ENCODE results near the gene BOK. TPM values are rescaled to one million over a fixed set of nuclear protein-coding genes. Genes with fewer than 3 reads are reported as not detected.

Gene BOK
- total RNA-seq, 1 experiment from 2014 or later, result 30.2 TPM

DNA sequence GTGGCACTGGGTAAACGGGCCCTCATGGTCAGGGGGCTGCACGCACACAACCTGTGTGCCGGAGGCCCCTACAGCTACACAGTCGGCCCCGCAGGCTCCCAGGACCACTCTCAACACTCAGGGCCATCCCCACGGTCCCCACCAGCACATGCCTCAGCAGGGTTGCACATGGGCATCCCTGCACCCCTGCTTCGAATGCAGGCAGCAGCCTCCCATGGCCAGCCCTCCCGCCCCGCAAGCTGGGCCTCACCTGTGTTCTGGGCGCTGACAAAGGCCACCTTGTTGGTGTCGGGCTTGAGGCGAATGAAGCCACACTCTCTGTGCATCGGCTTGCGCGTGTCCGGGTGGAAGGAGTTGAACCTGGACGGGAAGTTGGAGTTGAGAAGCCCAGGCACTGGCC, 44.2 kb downstream of the BOK start:
- no TSS peak for BruUV-seq (replicated peaks)
- Histone ChIP-seq H3K9me2 (replicated peaks; ENCODE audit: low read length) (no peaks in the 10 kb centered on the region), H3K27me3 (ENCODE audit: low read length) (no peaks in the 10 kb centered on the region), H3F3A (ENCODE audit: low read length, unreplicated experiment) (no peaks in the 10 kb centered on the region), H3K27ac (ENCODE audit: low read length) (no peak overlapping the region), H4K20me1 (ENCODE audit: low read length) (no peaks in the 10 kb centered on the region), H3K79me2 (ENCODE audit: low read length) (no peaks in the 10 kb centered on the region), H3K4me1 (ENCODE audit: insufficient read depth, low read length) (no peaks in the 10 kb centered on the region), H3K36me3 (ENCODE audit: low read depth, low read length) (no peaks in the 10 kb centered on the region; the same call in 1 of the 2 replicates), H3K9me3 (ENCODE audit: low read length) (no peaks in the 10 kb centered on the region), H3K4me2 (ENCODE audit: low read length) (no peak overlapping the region), H2AFZ (ENCODE audit: low read length) (no peak overlapping the region), H3K4me3 (ENCODE audit: low read length) (no peak overlapping the region), H3K9ac (ENCODE audit: low read length) (no peak overlapping the region)
- DNase-seq (no peak), ATAC-seq (no peak)
- ChIA-PET POLR2A (ENCODE audit: unreplicated experiment) (no interaction called here), CTCF (no interaction called here)
- TF ChIP-seq, protein P1, sequence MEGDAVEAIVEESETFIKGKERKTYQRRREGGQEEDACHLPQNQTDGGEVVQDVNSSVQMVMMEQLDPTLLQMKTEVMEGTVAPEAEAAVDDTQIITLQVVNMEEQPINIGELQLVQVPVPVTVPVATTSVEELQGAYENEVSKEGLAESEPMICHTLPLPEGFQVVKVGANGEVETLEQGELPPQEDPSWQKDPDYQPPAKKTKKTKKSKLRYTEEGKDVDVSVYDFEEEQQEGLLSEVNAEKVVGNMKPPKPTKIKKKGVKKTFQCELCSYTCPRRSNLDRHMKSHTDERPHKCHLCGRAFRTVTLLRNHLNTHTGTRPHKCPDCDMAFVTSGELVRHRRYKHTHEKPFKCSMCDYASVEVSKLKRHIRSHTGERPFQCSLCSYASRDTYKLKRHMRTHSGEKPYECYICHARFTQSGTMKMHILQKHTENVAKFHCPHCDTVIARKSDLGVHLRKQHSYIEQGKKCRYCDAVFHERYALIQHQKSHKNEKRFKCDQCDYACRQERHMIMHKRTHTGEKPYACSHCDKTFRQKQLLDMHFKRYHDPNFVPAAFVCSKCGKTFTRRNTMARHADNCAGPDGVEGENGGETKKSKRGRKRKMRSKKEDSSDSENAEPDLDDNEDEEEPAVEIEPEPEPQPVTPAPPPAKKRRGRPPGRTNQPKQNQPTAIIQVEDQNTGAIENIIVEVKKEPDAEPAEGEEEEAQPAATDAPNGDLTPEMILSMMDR (conservative IDR thresholded peaks at IDR 0.05; ENCODE audit: low read depth, low read length), result no peak
- TF ChIP-seq EZH2 (IDR thresholded peaks at IDR 0.05; ENCODE audit: low read length, unreplicated experiment), result no peak
- no peak for TF ChIP-seq EZH2phosphoT487 (IDR thresholded peaks at IDR 0.05; ENCODE audit: borderline replicate concordance, low read length)
- intact Hi-C loops (cut with micrococcal nuclease), result no loop called here

DNA sequence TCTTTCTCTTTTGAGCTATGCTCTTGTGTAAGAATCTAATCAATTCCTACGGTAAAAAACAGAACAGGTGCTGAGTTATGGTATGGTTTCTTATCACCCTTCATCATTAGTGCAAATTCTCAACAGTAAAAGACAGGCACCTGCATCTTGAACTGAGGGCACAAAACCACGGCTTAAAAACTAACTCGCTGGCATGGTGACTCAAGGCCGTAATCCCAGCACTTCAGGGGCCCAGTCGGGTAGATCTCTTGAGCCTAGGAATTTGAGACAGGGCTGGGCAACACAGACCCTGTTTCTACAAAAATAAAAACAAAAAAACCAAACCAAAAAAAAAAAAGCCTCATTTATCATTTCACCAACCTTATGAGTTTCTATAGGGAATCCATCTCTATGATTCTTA, 45.1 kb downstream of the BOK start:
- CTCF ChIA-PET, result no interaction called here

DNA sequence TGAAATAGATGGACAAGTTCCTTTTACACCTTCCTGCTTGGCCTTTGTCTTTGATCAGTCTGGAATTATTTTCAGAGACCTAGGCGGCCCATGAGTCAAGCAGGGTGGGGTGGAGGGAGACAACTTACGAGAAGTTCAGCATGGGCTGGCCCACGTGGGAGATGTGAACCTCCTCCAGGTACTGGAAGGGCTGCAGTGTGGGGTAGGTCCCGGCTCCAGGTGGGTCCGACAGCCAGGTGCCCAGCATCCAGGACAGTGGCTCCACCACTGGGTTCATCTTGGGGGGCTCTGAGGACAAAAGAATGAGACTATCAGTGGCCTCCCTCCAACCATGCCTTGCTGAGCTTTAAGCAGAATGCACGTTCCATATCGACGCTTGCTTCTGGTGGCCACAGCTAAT, 47.6 kb downstream of the BOK start:
- H3F3A ChIP-seq (ENCODE audit: low read length, unreplicated experiment), result no peaks in the 10 kb centered on the region
- TF ChIP-seq EZH2phosphoT487 (IDR thresholded peaks at IDR 0.05; ENCODE audit: borderline replicate concordance, low read length), result no peak
- no peak for TF ChIP-seq EZH2 (IDR thresholded peaks at IDR 0.05; ENCODE audit: low read length, unreplicated experiment)
- TF ChIP-seq, protein P1 (conservative IDR thresholded peaks at IDR 0.05; ENCODE audit: low read depth, low read length), result no peak
- no peaks in the 10 kb centered on the region; the same call in 1 of the 2 replicates for H3K36me3 ChIP-seq (ENCODE audit: low read depth, low read length)
- intact Hi-C loops (cut with micrococcal nuclease), result no loop called here
- no peak for ATAC-seq
- no peaks in the 10 kb centered on the region for H3K9me3 ChIP-seq (ENCODE audit: low read length)
- H3K9ac ChIP-seq (ENCODE audit: low read length), result no peak overlapping the region
- H3K4me3 ChIP-seq (ENCODE audit: low read length), result no peak overlapping the region
- no peaks in the 10 kb centered on the region for H3K27me3 ChIP-seq (ENCODE audit: low read length)
- ChIA-PET POLR2A (ENCODE audit: unreplicated experiment) (no interaction called here), CTCF (no interaction called here)
- no peaks in the 10 kb centered on the region for H4K20me1 ChIP-seq (ENCODE audit: low read length)
- no peaks in the 10 kb centered on the region for H3K9me2 ChIP-seq (replicated peaks; ENCODE audit: low read length)
- no peak overlapping the region for H2AFZ ChIP-seq (ENCODE audit: low read length)
- no peak overlapping the region for H3K27ac ChIP-seq (ENCODE audit: low read length)
- BruUV-seq (replicated peaks), result no TSS peak
- 0 out of 2 replicates have a peak, but pooled peaks cover 6% of the 10 kb centered on the region for H3K79me2 ChIP-seq (ENCODE audit: low read length)
- DNase-seq, result no peak
- H3K4me1 ChIP-seq (ENCODE audit: insufficient read depth, low read length), result no peaks in the 10 kb centered on the region
- H3K4me2 ChIP-seq (ENCODE audit: low read length), result no peak overlapping the region

More for the DNA sequence above, 45.1 kb downstream of the BOK start:
- intact Hi-C loops (cut with micrococcal nuclease), result no loop called here
- H3K4me3 ChIP-seq (ENCODE audit: low read length), result no peak overlapping the region
- no peaks in the 10 kb centered on the region for H3K79me2 ChIP-seq (ENCODE audit: low read length)
- H3K9ac ChIP-seq (ENCODE audit: low read length), result no peak overlapping the region
- H3K4me2 ChIP-seq (ENCODE audit: low read length), result no peak overlapping the region
- no peaks in the 10 kb centered on the region for H3K9me2 ChIP-seq (replicated peaks; ENCODE audit: low read length)
- POLR2A ChIA-PET (ENCODE audit: unreplicated experiment), result no interaction called here
- no peak for TF ChIP-seq EZH2phosphoT487 (IDR thresholded peaks at IDR 0.05; ENCODE audit: borderline replicate concordance, low read length)
- TF ChIP-seq, protein P1 (conservative IDR thresholded peaks at IDR 0.05; ENCODE audit: low read depth, low read length), result no peak
- no peak for TF ChIP-seq EZH2 (IDR thresholded peaks at IDR 0.05; ENCODE audit: low read length, unreplicated experiment)
- BruUV-seq (replicated peaks), result no TSS peak
- no peak for ATAC-seq
- H2AFZ ChIP-seq (ENCODE audit: low read length), result no peak overlapping the region
- no peaks in the 10 kb centered on the region for H4K20me1 ChIP-seq (ENCODE audit: low read length)
- H3K27me3 ChIP-seq (ENCODE audit: low read length), result no peaks in the 10 kb centered on the region
- no peak overlapping the region for H3K27ac ChIP-seq (ENCODE audit: low read length)
- H3K4me1 ChIP-seq (ENCODE audit: insufficient read depth, low read length), result no peaks in the 10 kb centered on the region
- no peaks in the 10 kb centered on the region for H3F3A ChIP-seq (ENCODE audit: low read length, unreplicated experiment)
- no peaks in the 10 kb centered on the region for H3K9me3 ChIP-seq (ENCODE audit: low read length)
- no peaks in the 10 kb centered on the region; the same call in 1 of the 2 replicates for H3K36me3 ChIP-seq (ENCODE audit: low read depth, low read length)
- no peak for DNase-seq

All from PC-3 (cell line).